GM18909 (cell line): ENCODE data around the gene DNAJB13.

Experiments
- ATAC-seq: cut with Tn5 transposase; IDR thresholded peaks from one replicate; pipeline ENCODE4 v1.9.1; 2021; ENCODE audit warnings: mild to moderate bottlenecking; ENCODE audit not compliant: unreplicated experiment, poor library complexity

The DNAJB13 gene

GRCh38 chr11:74010306-74011300 lies 59.8 kb downstream of the DNAJB13 start:
- ATAC-seq, result no peak

- peak; percentile 82 for ATAC-seq
Measured at GRCh38 chr11:74011360-74012073, 60.7 kb downstream of the DNAJB13 start.

GRCh38 chr11:74012074-74012809 lies 61.4 kb downstream of the DNAJB13 start:
- ATAC-seq, result no peak

GRCh38 chr11:74013141-74013540 lies 62.3 kb downstream of the DNAJB13 start:
- ATAC-seq, result no peak

GRCh38 chr11:74014880-74015279 lies 64.1 kb downstream of the DNAJB13 start:
- ATAC-seq, result no peak

GRCh38 chr11:74015919-74016684 lies 65.3 kb downstream of the DNAJB13 start:
- no peak for ATAC-seq

GRCh38 chr11:74017631-74018030 lies 66.8 kb downstream of the DNAJB13 start:
- ATAC-seq, result no peak

- ATAC-seq, result no peak
Measured at GRCh38 chr11:74018331-74019005, 67.6 kb downstream of the DNAJB13 start.

GRCh38 chr11:74019104-74019738 lies 68.4 kb downstream of the DNAJB13 start:
- no peak for ATAC-seq

- ATAC-seq, result no peak
Measured at GRCh38 chr11:74019860-74020259, 69.0 kb downstream of the DNAJB13 start.
